NCI-H1694 treated with DMSO at 0.1 percent for 48 hours (cell line): Measurements from ENCODE around the gene CSE1L.
"Not testable (repeated sequence)": the region's sequence is repeated elsewhere in the genome, so short reads cannot be mapped to it uniquely, and the experiment has no call there.

Experiments used
- DNase-seq: peaks from one replicate; lab custom pipeline; 2025; lab: John Stamatoyannopoulos, UW

The CSE1L gene, protein sequence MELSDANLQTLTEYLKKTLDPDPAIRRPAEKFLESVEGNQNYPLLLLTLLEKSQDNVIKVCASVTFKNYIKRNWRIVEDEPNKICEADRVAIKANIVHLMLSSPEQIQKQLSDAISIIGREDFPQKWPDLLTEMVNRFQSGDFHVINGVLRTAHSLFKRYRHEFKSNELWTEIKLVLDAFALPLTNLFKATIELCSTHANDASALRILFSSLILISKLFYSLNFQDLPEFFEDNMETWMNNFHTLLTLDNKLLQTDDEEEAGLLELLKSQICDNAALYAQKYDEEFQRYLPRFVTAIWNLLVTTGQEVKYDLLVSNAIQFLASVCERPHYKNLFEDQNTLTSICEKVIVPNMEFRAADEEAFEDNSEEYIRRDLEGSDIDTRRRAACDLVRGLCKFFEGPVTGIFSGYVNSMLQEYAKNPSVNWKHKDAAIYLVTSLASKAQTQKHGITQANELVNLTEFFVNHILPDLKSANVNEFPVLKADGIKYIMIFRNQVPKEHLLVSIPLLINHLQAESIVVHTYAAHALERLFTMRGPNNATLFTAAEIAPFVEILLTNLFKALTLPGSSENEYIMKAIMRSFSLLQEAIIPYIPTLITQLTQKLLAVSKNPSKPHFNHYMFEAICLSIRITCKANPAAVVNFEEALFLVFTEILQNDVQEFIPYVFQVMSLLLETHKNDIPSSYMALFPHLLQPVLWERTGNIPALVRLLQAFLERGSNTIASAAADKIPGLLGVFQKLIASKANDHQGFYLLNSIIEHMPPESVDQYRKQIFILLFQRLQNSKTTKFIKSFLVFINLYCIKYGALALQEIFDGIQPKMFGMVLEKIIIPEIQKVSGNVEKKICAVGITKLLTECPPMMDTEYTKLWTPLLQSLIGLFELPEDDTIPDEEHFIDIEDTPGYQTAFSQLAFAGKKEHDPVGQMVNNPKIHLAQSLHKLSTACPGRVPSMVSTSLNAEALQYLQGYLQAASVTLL

DNA sequence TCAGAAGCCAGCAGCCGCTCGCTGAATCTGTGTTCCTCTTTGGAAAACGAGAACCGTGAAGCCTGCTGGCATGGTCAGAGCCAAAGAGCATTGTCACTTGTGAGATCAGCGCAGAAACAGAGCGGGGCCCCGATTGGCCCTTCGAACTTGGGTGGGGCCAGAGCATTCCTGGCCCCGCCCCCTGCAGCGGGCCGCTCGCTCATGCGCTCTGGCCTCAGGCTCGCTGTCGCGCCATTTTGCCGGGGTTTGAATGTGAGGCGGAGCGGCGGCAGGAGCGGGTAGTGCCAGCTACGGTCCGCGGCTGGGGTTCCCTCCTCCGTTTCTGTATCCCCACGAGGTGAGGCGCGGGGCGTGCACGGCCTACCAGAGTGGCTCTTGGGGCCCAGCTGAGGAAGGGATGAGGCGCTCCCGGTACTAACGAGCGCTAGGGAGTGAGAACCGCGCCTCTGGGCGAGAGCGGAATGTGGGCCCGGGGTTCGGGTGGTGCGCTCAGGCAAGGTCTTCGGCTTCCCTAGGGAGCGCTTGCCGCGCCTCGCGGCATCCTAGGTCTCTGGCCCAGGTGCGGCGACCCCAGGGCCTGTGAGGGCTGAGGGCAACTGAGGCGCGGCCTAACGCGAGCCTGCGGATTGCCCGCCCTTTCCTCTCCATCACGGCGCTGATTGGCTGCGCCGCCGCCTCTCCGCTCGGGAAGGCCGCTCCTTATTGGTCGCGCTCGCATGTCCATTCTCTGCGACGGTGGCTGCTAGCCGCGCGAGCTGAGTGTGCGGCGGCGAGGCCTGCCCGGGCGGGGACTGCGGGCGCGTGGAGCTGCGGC lies at the start of gene CSE1L:
Gene CSE1L, plus strand, starts transcription at position 226 of the 814 bp plus-strand sequence. CDS start 12,152 bp downstream, outside the sequence.
- DNase-seq, result peak; percentile 86

DNA sequence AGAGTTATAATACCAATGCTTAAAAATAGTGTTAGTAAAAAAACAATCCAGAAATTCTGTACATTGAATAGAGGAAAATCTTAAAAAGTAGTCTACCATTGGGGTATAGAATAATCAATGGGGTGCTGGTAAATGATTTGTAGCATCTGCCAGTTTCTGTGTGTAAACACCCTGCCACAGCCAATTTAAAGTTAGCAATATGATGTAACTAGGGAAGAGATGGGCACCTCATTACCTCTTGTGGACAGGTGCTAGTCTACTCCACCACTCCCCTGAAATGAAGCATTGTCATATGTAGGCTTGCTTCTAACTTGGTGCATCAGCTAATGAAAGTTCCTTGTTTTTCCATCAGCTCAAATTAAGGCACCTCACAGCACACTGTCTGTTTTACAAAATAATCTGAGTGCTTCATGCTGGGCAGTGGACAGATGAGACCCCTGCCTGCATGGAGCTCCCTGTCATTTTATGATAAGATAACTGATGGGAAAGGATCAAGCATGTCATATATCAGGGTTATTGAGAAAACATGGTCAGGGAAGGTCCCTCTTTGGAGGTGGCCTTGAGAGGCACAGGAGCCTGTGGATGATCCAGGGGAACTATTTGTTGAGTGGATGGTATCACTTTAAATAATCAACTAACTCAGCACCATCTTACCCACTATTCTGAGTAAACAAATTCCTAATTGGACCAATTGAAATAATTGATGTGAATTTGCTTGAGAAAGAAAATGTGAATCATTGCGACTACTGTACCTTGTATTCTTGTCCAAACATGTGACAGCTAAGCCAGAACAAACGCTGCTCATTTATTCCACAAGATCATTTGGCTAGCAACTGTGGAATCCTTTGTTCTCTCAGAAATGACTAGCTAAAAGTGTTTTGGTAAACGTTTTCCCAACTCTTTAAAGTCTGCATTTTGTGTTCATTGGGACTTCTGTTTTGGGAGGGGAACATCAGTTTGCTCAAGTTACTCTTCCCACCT lies 45.9 kb upstream of the CSE1L start:
- DNase-seq, result no peak

DNA sequence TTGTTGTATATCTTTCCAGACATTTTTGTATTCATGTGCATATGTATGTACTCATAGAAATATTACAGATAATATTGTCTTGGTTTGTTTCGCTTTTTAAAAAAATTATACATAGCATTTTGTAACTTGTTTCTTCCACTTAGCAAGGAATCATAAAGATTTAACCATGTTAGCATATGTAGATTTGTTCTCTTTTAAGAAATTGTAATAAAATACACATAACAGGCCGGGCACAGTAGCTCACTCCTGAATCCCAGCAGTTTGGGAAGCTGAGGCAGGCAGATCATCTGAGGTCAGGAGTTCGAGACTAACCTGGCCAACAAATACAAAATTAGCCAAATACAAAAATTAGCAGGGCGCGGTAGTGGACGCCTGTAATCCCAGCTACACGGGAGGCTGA lies 44.4 kb upstream of the CSE1L start:
- DNase-seq, result no peak

DNA sequence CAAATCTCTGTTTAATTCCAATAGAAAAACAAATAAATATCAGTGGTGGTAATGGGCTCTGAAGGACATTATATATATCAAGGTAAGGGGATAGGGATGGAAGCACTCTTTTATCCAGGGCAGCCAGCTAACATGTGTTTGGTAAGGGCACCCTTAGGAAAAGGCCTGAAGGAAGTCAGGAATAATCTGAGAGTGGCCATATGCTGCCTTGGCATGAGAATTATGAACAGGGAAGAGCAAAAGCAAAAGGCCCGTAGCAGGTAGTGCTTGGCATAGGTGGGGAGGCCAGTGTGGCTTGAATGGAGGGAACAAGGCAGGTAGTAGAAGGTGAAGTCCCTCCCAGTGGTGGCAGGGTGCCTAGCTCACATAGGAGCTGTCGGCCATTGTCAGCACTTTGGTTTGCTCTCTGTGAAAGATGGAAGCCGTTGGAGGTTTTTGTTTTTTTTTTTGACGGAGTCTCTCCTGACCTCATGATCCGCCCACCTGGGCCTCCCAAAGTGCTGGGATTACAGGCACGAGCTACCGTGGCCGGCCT lies 39.6 kb upstream of the CSE1L start:
- DNase-seq, result no peak

DNA sequence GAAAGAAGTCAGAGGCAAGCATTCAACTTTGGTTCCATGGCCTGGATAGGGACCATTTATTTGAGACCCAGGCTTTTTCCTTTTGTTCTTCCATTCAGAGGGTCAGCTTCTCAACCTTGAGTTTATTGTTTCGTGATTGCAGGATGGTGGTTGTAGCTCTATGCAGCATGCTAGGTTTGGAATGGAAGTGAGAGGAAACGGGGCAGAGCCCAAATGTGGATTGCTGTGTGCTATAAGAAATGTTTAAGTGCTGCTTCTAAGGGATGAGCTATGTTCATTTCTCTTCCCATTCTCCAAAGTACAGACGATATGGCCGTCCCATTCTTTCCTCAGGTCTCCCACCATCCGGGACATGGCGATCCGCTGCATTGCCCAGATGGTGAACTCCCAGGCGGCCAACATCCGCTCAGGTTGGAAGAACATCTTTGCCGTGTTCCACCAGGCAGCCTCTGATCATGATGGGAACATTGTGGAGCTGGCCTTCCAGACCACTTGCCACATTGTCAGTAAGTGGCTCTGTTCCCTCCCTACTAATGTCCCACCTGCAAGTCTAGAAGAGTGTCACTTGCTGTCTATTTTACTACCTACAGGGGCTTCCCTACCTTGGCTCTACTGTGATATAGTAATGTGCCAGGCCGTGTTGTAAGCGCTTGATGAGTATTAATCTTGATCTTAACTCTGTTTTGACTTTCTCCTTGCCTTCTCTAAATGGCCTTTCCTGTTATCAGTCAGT lies 36.0 kb upstream of the CSE1L start:
- DNase-seq, result no peak

DNA sequence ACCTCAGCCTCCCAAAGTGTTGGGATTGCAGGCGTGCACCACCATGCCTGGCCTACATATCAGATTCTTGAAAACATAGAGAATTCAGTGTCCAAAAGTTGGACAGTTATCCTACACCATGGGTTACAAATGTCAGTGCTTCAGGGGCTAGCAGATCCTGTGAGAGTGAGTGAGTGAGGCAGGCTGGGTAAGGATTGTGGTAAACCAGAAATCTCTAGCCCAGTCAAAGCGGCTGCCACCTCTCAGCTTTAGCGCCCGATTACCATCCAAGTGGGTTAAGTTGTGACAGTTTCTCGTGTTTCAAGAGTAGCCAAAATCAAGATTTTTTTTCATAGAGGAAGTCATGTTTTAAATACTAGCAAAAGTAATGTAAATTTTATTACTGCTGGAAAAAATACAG lies 21.9 kb upstream of the CSE1L start:
- no peak for DNase-seq

DNA sequence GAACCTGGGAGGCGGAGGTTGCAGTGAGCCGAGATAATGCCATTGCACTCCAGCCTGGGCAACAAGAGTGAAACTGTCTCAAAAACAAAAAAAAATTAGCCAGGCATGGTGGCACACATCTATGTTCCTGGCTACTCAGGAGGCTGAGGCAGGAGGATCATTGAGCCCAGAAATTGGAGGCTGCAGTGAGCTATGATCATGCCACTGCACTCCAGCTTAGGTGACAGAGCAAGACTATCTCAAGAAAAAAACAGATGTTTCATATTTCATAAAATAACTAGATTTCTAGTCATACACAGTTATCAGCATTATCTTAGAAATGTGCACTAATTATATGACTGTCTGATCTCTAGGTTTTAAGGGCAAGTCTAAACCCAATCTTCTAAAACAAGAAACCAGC lies 17.9 kb upstream of the CSE1L start:
- not testable (repeated sequence) for DNase-seq

DNA sequence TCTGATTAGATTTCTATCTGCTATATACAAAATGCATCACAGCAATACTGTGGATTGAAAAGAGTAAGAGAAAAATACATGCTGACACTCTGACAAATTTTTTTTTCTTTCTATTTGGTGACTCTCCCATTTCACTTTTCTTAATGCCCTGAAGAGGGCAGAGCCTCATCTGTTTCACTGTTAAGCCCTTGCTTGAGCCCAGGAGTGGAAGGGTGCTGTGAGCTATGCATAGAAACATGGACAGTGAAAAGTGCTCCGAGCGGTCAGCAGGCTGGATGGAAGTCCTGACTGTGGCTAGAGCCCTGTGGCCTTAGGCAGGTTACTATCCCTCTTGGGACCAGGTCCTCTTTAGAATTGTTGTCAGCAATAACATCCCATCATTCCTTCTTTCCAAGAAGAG lies 17.4 kb upstream of the CSE1L start:
- DNase-seq, result no peak

DNA sequence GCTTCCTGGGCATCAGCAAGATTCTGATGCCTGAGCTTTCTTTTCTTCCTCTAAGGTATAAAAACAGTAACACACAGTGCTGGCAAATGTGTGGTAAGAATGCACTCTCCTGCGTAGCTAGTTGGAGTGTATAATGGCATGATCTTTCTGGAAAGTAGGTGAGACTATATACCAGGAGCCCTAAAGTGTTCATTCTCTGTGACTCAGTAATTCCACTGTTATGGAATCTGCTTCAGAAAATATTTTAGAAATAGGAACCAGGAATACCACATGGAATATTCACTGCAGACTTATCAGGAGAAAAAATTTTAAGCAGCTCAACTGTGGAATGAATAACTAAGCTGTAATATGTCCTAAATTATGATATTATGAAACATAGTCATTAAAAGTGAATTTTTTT lies 16.9 kb upstream of the CSE1L start:
- DNase-seq, result no peak

DNA sequence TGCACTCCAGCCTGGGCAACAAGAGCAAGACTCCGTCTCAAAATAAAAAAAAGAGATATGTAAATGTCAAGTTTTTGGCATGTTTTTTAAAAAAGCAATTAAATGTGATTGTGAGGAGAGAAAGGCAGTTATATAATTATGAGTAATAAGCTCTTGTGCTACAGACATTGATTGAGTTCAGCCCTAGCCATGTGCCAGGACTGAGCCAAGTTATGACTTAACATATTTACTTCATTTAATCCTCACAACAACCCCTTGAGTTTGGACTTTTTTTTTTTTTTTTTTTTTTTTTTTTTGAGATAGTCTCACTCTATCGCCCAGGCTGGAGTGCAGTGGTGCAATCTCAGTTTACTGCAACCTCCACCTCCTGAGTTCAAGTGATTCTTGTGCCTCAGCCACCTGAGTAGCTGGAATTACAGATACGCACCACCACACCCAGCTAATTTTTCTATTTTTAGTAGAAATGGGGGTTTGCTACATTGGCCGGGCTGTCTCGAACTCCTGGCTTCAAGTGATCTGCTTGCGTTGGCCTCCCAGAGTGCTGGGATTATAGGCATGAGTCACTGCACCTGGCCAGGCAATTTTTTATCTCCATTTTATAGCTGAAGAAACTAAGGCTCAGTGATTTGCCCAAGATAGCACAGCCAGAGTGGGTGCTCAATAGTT lies 15.0 kb upstream of the CSE1L start:
- DNase-seq, result no peak

DNA sequence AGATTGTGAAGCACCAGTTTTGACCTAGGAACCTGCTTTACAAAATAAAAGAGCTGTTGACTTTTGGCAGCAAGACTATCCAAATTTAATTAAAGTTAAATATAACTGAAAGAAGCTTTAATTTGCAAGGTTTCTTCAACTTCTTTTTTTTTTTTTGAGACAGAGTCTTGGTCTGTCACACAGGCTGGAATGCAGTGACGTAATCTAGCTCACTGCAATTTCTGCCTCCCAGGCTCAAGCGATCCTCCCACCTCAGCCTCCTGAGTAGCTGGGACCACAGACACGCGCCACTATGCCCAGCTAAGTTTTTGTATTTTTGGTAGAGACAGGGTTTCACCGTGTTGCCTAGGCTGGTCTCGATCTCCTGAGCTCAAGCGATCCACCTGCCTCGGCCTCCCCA lies 13.7 kb upstream of the CSE1L start:
- DNase-seq, result no peak

DNA sequence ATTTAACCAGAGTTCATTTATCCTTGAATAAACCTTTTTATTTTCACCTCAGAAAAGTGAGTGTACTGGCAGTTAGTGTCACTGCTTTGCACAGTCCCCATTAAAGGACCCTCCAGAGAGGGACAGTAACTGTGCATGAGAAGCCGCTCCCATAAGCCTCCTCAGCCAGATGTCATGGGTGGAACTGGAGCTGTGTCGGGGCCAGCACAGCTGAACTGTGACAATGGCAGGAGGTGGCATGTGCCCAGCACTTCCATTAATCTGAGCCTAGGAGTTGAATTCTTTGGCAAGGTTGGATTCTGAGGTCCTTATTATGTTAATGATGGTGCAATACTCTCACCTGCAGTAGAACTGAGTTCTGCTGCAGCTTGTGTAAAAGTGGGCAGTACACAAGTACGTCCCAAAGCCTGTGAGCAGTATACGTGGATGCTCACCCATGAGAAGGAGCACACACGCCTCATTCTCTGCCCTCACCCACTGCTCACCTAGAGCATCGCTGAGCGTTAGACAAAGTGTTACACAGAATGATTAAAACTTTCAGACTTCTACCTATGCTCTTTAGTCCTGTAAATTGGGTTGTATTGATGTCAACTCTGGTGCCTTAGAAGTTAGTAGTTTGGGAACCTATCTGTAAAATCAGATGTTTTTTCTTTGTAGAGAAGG lies 11.9 kb upstream of the CSE1L start:
- DNase-seq, result no peak

DNA sequence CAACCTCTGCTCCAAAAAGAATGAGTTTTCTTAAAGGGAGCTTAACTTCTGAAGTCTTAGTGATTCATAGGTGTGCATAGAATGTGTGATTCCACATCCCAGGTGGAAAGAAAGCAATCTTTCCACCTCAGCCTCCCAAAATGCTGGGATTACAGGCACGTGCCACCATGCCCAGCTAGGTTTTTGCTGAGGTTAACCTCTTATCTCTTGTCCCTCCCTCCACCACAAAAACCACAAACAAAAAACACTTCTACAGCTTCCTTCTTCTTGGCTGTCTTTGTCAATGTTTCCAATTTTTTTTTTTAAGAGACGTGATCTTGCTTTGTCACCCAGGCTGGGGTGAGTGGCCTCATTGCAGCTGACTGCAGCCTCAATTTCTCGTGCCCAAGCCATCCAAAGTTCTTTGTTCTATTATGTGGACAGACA lies 8.1 kb upstream of the CSE1L start:
- no peak for DNase-seq

DNA sequence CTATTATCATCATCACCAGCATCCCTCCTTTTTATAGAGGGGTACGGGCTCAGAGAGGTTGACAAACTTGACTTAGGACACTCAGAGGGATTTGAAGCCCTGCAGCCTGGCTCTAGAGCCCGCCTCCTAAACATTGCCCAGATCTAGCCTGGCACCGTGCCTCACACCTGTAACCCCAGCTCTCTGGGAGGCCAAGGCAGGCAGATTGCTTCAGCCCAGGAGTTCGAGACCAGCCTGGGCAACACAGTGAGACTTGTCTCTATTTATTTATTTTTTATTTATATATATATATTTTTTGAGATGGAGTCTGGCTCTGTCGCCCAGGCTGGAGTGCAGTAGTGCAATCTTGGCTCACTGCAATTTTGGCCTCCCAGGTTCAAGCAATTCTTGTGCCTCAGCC lies 6.3 kb upstream of the CSE1L start:
- no peak for DNase-seq

DNA sequence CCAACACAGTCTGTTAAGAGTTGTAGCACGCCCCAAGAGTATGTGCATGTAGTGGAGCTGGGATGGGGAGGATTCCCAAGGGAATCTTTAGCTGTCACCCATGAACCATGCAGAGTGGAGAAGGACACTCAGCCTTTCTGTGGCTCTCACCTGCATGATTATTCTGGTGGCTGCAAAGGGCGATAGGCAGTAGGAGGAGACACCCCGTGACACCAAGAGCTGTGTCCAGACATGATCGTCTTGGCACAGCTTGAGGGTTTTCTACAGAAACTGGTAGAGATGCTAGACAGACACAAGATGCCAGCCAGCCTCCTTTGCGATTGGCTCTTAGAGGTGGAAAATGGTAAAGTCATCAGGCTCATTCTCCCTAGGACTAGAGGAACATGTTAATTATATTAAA lies 3.1 kb upstream of the CSE1L start:
- no peak for DNase-seq

DNA sequence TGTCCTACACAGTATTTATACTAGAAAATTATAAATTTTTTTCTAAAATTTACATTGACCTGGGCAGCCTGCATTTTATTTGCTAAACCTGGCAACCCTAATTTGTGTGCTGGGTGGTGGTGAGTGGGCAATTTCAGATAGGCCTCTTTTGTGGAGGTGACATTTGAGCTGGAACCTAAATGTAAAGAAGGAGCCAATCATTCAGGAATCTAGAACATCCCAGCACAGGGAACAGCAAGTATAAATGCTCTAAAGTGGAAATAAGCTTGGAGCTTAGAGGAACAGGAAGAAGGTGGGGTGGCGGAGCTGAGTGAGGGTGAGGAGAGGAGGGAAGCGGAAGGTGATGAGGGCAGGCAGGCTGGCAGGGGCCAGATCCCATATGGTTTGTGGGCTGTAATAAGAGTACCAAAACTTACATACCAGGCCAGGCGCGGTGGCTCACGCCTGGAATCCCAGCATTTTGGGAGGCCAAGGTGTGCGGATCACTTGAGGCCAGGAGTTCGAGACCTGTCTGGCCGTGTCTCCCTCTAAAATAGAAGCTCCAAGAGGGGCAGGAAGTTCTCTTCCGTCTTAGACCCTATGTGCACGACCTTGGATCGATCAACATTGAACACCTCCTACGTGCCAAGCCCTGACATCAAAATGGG lies 549 bp upstream of the CSE1L start:
- no peak for DNase-seq

DNA sequence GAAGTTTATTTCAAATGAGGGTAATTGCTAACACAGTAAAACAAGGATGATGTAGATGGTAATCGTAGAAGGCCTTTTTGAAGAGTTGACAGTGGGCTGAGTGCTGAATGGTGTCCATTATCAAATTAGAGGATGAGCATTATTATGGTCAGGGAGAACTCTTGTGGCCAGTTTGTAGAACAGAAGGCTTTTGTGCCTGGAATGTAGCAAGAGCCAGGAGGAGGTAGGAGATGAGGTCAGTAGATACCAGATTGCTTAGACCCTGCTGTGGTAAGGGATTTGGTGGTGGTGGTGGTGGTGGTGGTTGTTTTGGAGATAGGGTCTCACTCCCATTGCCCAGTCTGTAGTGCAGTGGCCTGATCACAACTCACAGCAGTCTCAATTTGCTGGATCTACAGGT lies 6.2 kb downstream of the CSE1L start:
- DNase-seq, result no peak

DNA sequence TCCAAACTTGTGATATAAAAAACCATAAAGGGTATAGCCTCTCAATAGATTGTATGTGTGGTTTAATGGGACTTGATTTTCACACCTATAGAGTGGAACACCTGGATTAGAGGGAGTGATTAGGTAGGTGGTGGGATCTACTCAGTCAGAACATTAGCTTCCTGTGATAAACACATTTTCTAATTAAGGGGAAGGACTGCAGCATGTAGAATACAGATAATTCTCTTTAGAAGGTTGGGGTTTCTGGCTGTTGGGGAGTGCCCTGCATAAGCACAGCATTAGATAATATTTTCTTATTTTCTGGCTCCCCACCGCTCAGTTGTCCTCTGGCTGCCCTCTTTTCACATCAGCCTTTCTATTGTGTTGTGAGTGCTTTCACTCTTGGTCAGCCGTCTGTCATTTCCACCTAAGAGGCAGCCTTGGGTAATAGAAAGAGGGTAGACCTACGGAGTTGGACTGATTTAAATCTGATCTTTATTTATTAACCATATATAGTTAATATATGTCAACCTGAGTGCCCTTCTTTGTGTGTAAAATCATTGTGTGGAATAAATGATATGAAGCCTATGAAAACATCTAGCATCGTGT lies 8.0 kb downstream of the CSE1L start:
- no peak for DNase-seq
